IMR-90 (cell line): ENCODE data around the gene RAB31. TPM values are rescaled to one million over a fixed set of nuclear protein-coding genes. Genes with fewer than 3 reads are reported as not detected.

Experiments
- ATAC-seq: fragments of 200-7000 bp; cut with Tn5 transposase; 2 replicates; pipeline ENCODE4 v1.9.1; 2020; ENCODE audit warnings: low read depth, mild to moderate bottlenecking, moderate library complexity
- BruUV-seq: library from RNA; stranded (reverse); fragments of 400-500 nt; replicated peaks from 2 replicates; lab custom pipeline; 2021; lab: Mats Ljungman, UMichigan
- CTCF ChIA-PET: fragments of 300-600 bp; formaldehyde crosslinking; extraction: SDS; loops from one replicate; lab custom pipeline; 2021; ENCODE audit warnings: antibody characterized with exemption; lab: Yijun Ruan, JAX
- POLR2A ChIA-PET: fragments of 300-600 bp; sonication (Branson Sonifier 250); formaldehyde crosslinking; loops from one replicate; lab custom pipeline; 2022; ENCODE audit warnings: antibody characterized with exemption; ENCODE audit not compliant: unreplicated experiment; lab: Charles Lee
- DNase-seq: peaks from one replicate; pipeline ENCODE4 v3.0.0; 2013
- H2AFZ ChIP-seq: replicated peaks from 2 replicates; pipeline ENCODE3; 2013; ENCODE audit warnings: low read length, mild to moderate bottlenecking; ENCODE audit not compliant: poor library complexity
- H2AK5ac ChIP-seq: 2 replicates; pipeline ENCODE4 v1.6.1; 2013; ENCODE audit warnings: low read depth, low read length, inconsistent platforms
- H2AK9ac ChIP-seq: replicated peaks from 2 replicates; pipeline ENCODE3; 2013; ENCODE audit warnings: mild to moderate bottlenecking, low read depth, low read length, moderate library complexity; ENCODE audit not compliant: poor library complexity
- H2BK120ac ChIP-seq: 2 replicates; pipeline ENCODE4 v1.6.1; 2013; ENCODE audit warnings: low read depth, low read length, inconsistent platforms
- H2BK15ac ChIP-seq: 3 replicates; pipeline ENCODE4 v1.6.1; 2013; ENCODE audit warnings: low read depth, low read length, inconsistent platforms
- H2BK20ac ChIP-seq: 2 replicates; pipeline ENCODE4 v1.6.1; 2013; ENCODE audit warnings: low read depth, mild to moderate bottlenecking, inconsistent platforms, low read length, moderate library complexity
- H2BK5ac ChIP-seq: 2 replicates; pipeline ENCODE4 v1.6.1; 2013; ENCODE audit warnings: mild to moderate bottlenecking, low read depth, low read length, inconsistent platforms; ENCODE audit not compliant: poor library complexity, severe bottlenecking
- H3K14ac ChIP-seq: replicated peaks from 2 replicates; pipeline ENCODE4 v1.6.1; 2013; ENCODE audit warnings: low read depth, low read length, inconsistent platforms
- H3K18ac ChIP-seq: 2 replicates; pipeline ENCODE4 v1.6.1; 2013; ENCODE audit warnings: low read depth, low read length, control low read depth
- H3K23ac ChIP-seq: 2 replicates; pipeline ENCODE4 v1.6.1; 2013; ENCODE audit warnings: low read depth, low read length, inconsistent platforms
- H3K27ac ChIP-seq: 2 replicates; pipeline ENCODE4 v1.5.1; 2013; ENCODE audit warnings: mild to moderate bottlenecking, control low read depth, low read length; ENCODE audit not compliant: insufficient read depth
- H3K27me3 ChIP-seq: 2 replicates; pipeline ENCODE4 v1.6.1; 2013; ENCODE audit warnings: low read length; ENCODE audit not compliant: control insufficient read depth, insufficient read depth
- H3K36me3 ChIP-seq: 2 replicates; pipeline ENCODE4 v1.6.1; 2013; ENCODE audit warnings: low read length, mixed read lengths; ENCODE audit not compliant: control insufficient read depth, insufficient read depth
- H3K4ac ChIP-seq: 2 replicates; pipeline ENCODE4 v1.6.1; 2013; ENCODE audit warnings: low read depth, low read length, inconsistent platforms
- H3K4me1 ChIP-seq: 2 replicates; pipeline ENCODE4 v1.6.1; 2013; ENCODE audit warnings: low read length, mixed read lengths; ENCODE audit not compliant: control insufficient read depth, insufficient read depth
- H3K4me2 ChIP-seq: 2 replicates; pipeline ENCODE4 v1.6.1; 2013; ENCODE audit warnings: low read depth, mild to moderate bottlenecking, control low read depth, low read length, moderate library complexity
- H3K4me3 ChIP-seq: 2 replicates; pipeline ENCODE4 v1.5.1; 2013; ENCODE audit warnings: low read depth, mild to moderate bottlenecking, control low read depth, low read length, moderate library complexity; ENCODE audit not compliant: insufficient read depth
- H3K56ac ChIP-seq: 2 replicates; pipeline ENCODE4 v1.6.1; 2013; ENCODE audit warnings: low read length, inconsistent platforms; ENCODE audit not compliant: insufficient read depth; ENCODE audit errors: extremely low read depth
- H3K79me1 ChIP-seq, 2 experiments: 2 replicates each; pipeline ENCODE4 v1.6.1; 2013; ENCODE audit warnings: low read length in 2 of 2, inconsistent platforms in 1 of 2, low read depth in 1 of 2
- H3K9ac ChIP-seq: 2 replicates; pipeline ENCODE4 v1.6.1; 2013; ENCODE audit warnings: low read depth, low read length, control low read depth
- H3K9me1 ChIP-seq: 2 replicates; pipeline ENCODE4 v1.6.1; 2013; ENCODE audit warnings: low read length, inconsistent platforms; ENCODE audit not compliant: insufficient read depth
- H3K9me3 ChIP-seq: 2 replicates; pipeline ENCODE4 v1.6.1; 2013; ENCODE audit warnings: low read length; ENCODE audit not compliant: control insufficient read depth, insufficient read depth
- H4K20me1 ChIP-seq: 2 replicates; pipeline ENCODE4 v1.6.1; 2013; ENCODE audit warnings: low read length, inconsistent platforms; ENCODE audit not compliant: insufficient read depth
- H4K5ac ChIP-seq: 2 replicates; pipeline ENCODE4 v1.6.1; 2013; ENCODE audit warnings: mild to moderate bottlenecking, low read depth, low read length, control low read depth
- H4K8ac ChIP-seq, 2 experiments: 2 replicates each; pipeline ENCODE4 v1.6.1; 2013; ENCODE audit warnings: low read depth in 2 of 2, low read length in 2 of 2, control low read depth in 1 of 2, inconsistent platforms in 1 of 2
- H4K91ac ChIP-seq: 2 replicates; pipeline ENCODE4 v1.6.1; 2013; ENCODE audit warnings: low read depth, low read length, inconsistent platforms; ENCODE audit not compliant: insufficient read depth
- BHLHE40 ChIP-seq: fragments of 150-350 bp; IDR thresholded peaks from 2 replicates; pipeline ENCODE4 v1.6.1; 2016; ENCODE audit warnings: mild to moderate bottlenecking, low read depth, low read length
- CHD1 ChIP-seq: IDR thresholded peaks from 2 replicates; pipeline ENCODE4 v1.6.1; 2012; ENCODE audit warnings: low read depth, low read length, improper control_type of control experiment
- FOS ChIP-seq: fragments of 150-350 bp; IDR thresholded peaks from 2 replicates; pipeline ENCODE4 v1.6.1; 2016; ENCODE audit warnings: low read depth, low read length
- MAFK ChIP-seq: IDR thresholded peaks from 2 replicates; pipeline ENCODE4 v1.6.1; 2012; ENCODE audit warnings: low read depth, low read length, improper control_type of control experiment
- MAZ ChIP-seq: IDR thresholded peaks from 2 replicates; pipeline ENCODE4 v1.6.1; 2012; ENCODE audit warnings: low read depth, mild to moderate bottlenecking, low read length, improper control_type of control experiment, moderate library complexity, borderline replicate concordance
- MXI1 ChIP-seq: IDR thresholded peaks from 2 replicates; pipeline ENCODE4 v1.6.1; 2012; ENCODE audit warnings: low read depth, mild to moderate bottlenecking, low read length, moderate library complexity, borderline replicate concordance
- NFE2L2 ChIP-seq: fragments of 150-350 bp; IDR thresholded peaks from 2 replicates; pipeline ENCODE4 v1.6.1; 2016; ENCODE audit warnings: low read depth, mild to moderate bottlenecking, low read length
- POLR2A ChIP-seq: IDR thresholded peaks from 2 replicates; pipeline ENCODE4 v1.6.1; 2012; ENCODE audit warnings: mild to moderate bottlenecking, low read depth, low read length
- RAD21 ChIP-seq: IDR thresholded peaks from 2 replicates; pipeline ENCODE4 v1.6.1; 2012; ENCODE audit warnings: low read length, improper control_type of control experiment
- SMC3 ChIP-seq: fragments of 150-350 bp; IDR thresholded peaks from 2 replicates; pipeline ENCODE4 v1.6.1; 2016; ENCODE audit warnings: low read depth, mild to moderate bottlenecking, antibody characterized with exemption, low read length, moderate library complexity
- WGBS, 2 experiments: methylation state at CpG; one replicate each; pipeline versions ENCODE4 v1.1.5 to v1.1.7; 2013; ENCODE audit warnings: missing lambda C conversion rate in 2 of 2; ENCODE audit not compliant: insufficient read length in 1 of 2; ENCODE audit errors: extremely low coverage in 2 of 2; 5-methylcytosine and 5-hydroxymethylcytosine counted together
- dilution Hi-C: fragments of 300-500 bp; cut with HindIII; formaldehyde crosslinking; loops from one replicate; pipeline ENCODE4 v1.14.3; 2018; ENCODE audit warnings: low sequenced_read_pairs; ENCODE audit not compliant: unreplicated experiment
- in situ Hi-C: fragments of 300-500 bp; cut with MboI; formaldehyde crosslinking; loops from 3 replicates; pipeline ENCODE4 v1.14.3; 2019; ENCODE audit warnings: low sequenced_read_pairs, inconsistent platforms, mixed read lengths
- intact Hi-C: fragments of 100-400 bp; cut with micrococcal nuclease; formaldehyde crosslinking; loops from 2 replicates; pipeline ENCODE4 v1.10.0; 2022
- polyA plus RNA-seq, 3 experiments: library from polyadenylated mRNA; depleted of rRNA; stranded (reverse); fragments of >200 nt; gene quantifications; 2 replicates each; pipeline ENCODE4 v1.2.3, GENCODE V29; 2012; ENCODE audit warnings: low replicate concordance in 1 of 3
- total RNA-seq: library from RNA; depleted of rRNA; stranded (reverse); fragments of >200 nt; gene quantifications from 2 replicates; pipeline ENCODE4 v1.2.3, GENCODE V29; 2012
- TF ChIP-seq, protein P1 (sequence below): conservative IDR thresholded peaks from 2 replicates; pipeline ENCODE4 v1.5.1; 2012; ENCODE audit warnings: mild to moderate bottlenecking, low read depth, low read length, improper control_type of control experiment
- TF ChIP-seq, protein P2 (sequence below): fragments of 150-350 bp; IDR thresholded peaks from 2 replicates; pipeline ENCODE4 v1.6.1; 2016; ENCODE audit warnings: low read depth, mild to moderate bottlenecking, low read length, moderate library complexity, borderline replicate concordance
- TF ChIP-seq, protein P3 (sequence below): fragments of 150-350 bp; IDR thresholded peaks from 2 replicates; pipeline ENCODE4 v1.6.1; 2017; ENCODE audit warnings: mild to moderate bottlenecking, antibody characterized with exemption, low read length, low read depth

Gene RAB31
- total and polyA plus RNA-seq, 2 of the 4 experiments (the other 2 are of a cell fraction) = 13.8 to 26.9 TPM

DNA sequence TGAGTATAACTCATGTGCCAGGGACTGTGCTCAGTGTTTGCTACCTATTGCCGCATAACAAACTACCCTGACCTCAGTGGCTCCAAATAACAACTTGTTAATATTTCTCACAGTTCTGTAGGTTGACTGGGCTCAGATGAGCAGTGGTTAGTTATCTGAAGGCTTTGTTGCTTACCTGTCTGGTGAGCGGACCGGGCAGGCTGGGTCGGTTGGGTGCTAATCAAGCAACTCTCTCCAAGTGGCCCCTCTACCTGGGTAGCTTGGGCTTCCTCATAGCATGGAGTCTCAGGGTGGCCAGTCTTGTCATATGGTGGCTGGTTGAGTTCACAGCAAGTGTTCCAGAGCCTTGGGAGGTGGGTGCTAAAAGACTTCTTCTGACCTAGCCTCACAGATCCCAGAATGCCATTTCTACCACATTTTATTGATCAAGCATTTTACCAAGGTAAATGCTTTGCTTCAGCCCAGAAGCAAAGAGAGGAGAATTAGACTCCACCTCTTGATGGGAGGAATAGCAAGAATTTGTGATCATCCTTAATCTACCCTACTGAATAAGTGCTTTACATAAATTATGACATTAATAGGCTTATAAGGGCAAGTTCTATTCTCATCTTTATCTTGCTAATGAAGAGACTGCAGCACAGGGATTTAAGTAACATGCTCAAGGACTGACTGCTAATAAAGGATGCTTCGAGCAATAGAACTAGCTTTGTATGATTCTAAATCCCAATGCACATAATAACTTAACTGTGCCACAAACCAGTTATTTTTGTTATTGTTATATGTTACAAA is 16.9 kb downstream of the RAB31 start (continued):
- no peak for TF ChIP-seq MXI1

DNA sequence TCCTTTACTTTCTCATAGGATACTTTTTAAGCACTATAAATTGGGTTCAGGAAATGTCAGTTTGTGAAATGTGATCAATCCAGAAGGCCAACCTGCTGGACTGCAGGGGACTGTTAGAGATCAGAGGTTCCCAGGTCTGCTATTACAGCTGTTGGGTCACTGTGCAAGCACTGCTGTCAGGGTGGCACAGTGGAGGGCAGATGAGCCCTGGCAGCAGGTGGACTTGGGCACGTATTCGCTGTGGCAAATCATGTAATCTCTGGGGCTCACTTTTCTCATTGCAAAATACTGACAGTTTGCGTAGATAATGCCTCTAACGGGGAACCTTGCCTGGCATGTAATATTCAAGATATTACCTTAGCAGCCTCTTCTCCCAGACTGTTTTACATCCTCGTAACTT is 18.1 kb downstream of the RAB31 start:
- Histone ChIP-seq H3K9me1 (peaks cover 11% of the 10 kb centered on the region), H3K4me2 (no peak overlapping the region), H2AK5ac (no peak overlapping the region), H3K9ac (no peak overlapping the region), H3K27ac (no peak overlapping the region), H3K27me3 (no peaks in the 10 kb centered on the region), H2BK20ac (no peak overlapping the region), H4K91ac (no peak overlapping the region), H2BK5ac (no peak overlapping the region), H4K20me1 (peaks cover 18% of the 10 kb centered on the region), H3K9me3 (peaks cover 3% of the 10 kb centered on the region; the same call in 1 of the 2 replicates), H2AFZ (no peak overlapping the region), H4K5ac (no peak overlapping the region), H3K23ac (no peak overlapping the region), H2AK9ac (no peak overlapping the region), H3K18ac (no peak overlapping the region), H3K4ac (no peak overlapping the region), H3K14ac (no peak overlapping the region), H3K79me1 (peaks cover 14 to 45% of the 10 kb centered on the region in 2 experiments), H3K56ac (no peak overlapping the region), H2BK15ac (no peak overlapping the region), H3K4me3 (no peak overlapping the region), H3K4me1 (peaks cover 2% of the 10 kb centered on the region; the same call in 1 of the 2 replicates), H4K8ac (no peak overlapping the region), H2BK120ac (no peak overlapping the region), H3K36me3 (peaks cover 5% of the 10 kb centered on the region)
- BruUV-seq = no TSS peak
- WGBS, 2 experiments = no CpG with 5 or more reads among the region's 5 CpGs
- ChIA-PET CTCF (no interaction called here), POLR2A (no interaction called here)
- dilution Hi-C loops = no loop called here
- ATAC-seq (no peak), DNase-seq (no peak)
- in situ Hi-C loops = no loop called here
- intact Hi-C loops = no loop called here
- TF ChIP-seq MAFK (no peak), NFE2L2 (no peak), POLR2A (no peak), SMC3 (no peak), FOS (no peak), MAZ (no peak), MXI1 (no peak), BHLHE40 (no peak), RAD21 (no peak), CHD1 (no peak)
- TF ChIP-seq, protein P1, sequence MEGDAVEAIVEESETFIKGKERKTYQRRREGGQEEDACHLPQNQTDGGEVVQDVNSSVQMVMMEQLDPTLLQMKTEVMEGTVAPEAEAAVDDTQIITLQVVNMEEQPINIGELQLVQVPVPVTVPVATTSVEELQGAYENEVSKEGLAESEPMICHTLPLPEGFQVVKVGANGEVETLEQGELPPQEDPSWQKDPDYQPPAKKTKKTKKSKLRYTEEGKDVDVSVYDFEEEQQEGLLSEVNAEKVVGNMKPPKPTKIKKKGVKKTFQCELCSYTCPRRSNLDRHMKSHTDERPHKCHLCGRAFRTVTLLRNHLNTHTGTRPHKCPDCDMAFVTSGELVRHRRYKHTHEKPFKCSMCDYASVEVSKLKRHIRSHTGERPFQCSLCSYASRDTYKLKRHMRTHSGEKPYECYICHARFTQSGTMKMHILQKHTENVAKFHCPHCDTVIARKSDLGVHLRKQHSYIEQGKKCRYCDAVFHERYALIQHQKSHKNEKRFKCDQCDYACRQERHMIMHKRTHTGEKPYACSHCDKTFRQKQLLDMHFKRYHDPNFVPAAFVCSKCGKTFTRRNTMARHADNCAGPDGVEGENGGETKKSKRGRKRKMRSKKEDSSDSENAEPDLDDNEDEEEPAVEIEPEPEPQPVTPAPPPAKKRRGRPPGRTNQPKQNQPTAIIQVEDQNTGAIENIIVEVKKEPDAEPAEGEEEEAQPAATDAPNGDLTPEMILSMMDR = no peak
- TF ChIP-seq, protein P2, sequence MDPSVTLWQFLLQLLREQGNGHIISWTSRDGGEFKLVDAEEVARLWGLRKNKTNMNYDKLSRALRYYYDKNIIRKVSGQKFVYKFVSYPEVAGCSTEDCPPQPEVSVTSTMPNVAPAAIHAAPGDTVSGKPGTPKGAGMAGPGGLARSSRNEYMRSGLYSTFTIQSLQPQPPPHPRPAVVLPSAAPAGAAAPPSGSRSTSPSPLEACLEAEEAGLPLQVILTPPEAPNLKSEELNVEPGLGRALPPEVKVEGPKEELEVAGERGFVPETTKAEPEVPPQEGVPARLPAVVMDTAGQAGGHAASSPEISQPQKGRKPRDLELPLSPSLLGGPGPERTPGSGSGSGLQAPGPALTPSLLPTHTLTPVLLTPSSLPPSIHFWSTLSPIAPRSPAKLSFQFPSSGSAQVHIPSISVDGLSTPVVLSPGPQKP = no peak
- TF ChIP-seq, protein P3, sequence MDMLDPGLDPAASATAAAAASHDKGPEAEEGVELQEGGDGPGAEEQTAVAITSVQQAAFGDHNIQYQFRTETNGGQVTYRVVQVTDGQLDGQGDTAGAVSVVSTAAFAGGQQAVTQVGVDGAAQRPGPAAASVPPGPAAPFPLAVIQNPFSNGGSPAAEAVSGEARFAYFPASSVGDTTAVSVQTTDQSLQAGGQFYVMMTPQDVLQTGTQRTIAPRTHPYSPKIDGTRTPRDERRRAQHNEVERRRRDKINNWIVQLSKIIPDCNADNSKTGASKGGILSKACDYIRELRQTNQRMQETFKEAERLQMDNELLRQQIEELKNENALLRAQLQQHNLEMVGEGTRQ = no peak
